ENCODE data around the gene TPRA1.
"Not testable (repeated sequence)": the region's sequence is repeated elsewhere in the genome, so short reads cannot be mapped to it uniquely, and the experiment has no call there.

Gene TPRA1

GRCh38 chr3:127615631-127616305 is 25.2 kb upstream of the TPRA1 start:
- DNase-seq = no peak

- no peak for DNase-seq
Measured at GRCh38 chr3:127614928-127615589, 24.5 kb upstream of the TPRA1 start.

DNA sequence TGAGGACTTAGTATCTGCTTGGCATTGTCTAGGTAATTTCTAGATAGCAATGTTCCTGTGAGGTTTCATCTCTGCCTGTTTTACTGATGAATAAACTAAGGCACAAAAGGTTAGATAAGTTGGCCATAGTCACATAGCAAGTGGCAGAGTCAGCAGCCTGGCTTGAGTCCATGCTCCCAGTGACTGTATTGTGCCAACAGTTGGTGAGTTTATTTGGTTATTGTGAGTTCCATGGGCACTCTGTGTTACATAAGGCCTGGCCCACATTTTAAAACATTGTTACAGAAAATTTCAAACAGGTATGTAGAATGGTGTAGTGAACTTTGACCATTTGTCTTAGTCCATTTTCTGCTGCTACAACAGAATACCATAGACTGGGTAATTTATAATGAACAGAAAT is 22.9 kb upstream of the TPRA1 start:
- no peak for DNase-seq

DNA sequence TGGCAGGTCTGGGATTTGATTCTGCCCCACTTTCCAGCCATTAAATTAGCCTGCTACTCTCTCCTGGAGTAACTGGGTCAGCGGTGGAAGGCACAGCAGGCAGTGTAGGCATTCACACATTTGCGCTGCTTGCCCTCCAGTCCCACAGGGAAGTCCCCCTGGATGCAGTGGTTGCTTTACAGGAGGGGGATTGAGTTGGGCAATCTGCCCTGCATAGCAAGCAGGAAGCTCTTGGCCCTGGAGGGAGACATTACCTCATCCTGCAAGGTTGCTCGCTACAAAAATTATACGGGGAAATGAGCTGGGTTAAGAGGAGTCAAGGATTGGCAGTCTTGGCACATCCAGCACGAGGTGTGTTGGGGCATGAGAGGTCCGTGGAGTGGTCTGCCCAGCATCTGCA is 22.4 kb upstream of the TPRA1 start:
- DNase-seq = no peak

DNA sequence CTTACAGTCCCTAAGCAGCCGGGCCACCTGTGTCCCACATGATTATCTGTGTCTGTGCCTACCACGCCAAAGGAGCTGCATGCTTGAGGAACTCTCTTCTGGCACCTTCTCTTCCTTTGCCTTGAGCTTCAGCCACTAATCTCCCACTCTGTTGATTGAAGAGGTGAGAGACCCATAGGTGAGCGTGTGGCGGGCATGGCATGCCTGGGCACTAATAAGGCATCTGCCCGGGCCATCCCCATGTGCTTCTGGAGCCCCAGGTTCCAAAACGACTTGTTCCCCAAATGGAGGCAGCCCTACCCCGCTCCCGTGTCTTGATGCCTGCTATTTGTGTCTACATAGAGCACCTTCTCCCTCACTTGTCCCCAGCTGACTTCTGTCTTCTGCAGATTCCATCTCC is 20.7 kb upstream of the TPRA1 start:
- no peak for DNase-seq

DNA sequence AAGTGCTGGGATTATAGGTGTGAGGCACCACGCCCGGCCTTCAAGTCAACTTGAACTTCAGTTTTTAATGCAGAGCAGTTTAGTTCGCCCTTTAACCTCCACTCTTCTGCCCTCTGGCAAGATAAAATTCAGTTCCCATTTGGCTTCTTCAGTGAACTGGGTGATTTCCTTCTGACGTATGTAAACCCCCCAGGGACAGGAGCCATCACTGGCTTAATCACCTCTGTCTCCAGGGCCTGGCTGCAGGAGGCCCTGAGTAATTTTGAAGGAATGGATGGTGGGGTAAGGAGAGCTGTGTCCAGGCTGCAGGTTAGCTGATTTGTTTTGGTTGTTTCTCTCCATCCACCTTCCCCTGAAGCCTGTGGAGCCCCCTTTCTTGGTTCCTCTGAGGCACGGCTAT is 19.6 kb upstream of the TPRA1 start:
- no peak for DNase-seq

- no peak for DNase-seq
Measured at GRCh38 chr3:127608362-127608718, 17.8 kb upstream of the TPRA1 start.

DNA sequence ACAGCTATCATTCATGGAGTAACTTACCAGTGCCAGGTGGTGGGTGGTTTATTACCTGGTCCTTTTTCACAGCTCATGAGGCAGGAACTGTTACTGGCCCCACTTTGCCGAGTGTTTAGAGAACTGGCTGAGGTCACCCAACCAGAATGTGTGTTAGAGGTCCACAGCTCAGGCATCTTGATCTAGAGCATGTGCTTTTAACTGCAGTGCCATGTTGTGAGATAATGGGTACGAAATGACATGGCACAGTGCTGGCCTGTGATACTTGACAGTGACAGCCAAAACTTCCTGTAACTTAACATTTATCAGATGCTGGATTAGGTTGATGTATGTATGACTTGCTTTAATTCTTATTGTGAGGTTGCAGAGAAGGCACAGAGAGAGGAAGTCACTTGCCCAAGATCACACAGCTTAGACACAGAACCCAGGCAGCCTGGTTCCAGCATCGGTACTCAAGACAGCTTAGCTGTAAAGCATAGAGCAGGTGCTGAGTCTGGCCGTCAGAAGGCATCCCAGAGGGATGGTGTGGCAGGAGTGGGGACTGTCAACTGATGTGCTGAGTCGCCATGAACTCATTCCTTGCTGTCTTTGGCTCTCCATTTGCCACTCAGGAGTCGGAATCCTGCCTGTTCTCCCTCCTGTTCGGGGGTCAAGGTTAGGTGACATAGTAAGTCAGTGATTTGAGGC is 17.3 kb upstream of the TPRA1 start:
- DNase-seq = no peak

GRCh38 chr3:127606981-127607595 is 16.6 kb upstream of the TPRA1 start:
- DNase-seq = no peak

DNA sequence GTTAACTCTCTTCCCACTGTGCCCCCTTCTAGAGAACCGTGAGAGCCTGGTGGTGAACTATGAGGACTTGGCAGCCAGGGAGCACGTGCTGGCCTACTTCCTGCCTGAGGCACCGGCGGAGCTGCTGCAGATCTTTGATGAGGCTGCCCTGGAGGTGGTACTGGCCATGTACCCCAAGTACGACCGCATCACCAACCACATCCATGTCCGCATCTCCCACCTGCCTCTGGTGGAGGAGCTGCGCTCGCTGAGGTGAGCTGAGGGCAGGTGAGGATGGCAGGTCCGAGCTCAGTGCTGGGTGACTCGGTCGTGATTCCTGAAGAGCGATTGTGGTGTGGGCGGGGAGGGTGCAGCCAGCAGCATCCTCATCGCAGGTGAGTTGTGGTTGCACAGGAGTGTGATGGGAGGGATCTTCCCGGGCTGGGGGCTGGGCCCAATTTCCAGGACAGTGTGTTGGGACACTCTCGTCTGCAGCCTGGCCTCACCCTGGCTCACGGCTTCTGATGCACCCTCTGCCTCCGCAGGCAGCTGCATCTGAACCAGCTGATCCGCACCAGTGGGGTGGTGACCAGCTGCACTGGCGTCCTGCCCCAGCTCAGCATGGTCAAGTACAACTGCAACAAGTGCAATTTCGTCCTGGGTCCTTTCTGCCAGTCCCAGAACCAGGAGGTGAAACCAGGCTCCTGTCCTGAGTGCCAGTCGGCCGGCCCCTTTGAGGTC is 15.7 kb upstream of the TPRA1 start:
- DNase-seq = no peak

- DNase-seq = not testable (repeated sequence)
Measured at GRCh38 chr3:127605547-127605946, 15.0 kb upstream of the TPRA1 start.

DNA sequence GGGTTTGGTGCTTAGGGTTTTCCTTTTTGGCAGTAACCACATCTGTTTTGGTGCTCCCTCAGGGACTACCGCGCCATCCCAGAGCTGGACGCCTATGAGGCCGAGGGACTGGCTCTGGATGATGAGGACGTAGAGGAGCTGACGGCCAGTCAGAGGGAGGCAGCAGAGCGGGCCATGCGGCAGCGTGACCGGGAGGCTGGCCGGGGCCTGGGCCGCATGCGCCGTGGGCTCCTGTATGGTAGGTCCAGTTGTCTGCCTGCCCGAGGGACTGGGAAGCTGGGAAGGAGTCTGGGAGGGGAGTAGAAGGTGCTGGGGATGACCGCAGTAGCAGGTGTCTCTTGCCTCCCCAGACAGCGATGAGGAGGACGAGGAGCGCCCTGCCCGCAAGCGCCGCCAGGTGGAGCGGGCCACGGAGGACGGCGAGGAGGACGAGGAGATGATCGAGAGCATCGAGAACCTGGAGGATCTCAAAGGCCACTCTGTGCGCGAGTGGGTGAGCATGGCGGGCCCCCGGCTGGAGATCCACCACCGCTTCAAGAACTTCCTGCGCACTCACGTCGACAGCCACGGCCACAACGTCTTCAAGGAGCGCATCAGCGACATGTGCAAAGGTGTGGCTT is 14.1 kb upstream of the TPRA1 start:
- no peak for DNase-seq

DNA sequence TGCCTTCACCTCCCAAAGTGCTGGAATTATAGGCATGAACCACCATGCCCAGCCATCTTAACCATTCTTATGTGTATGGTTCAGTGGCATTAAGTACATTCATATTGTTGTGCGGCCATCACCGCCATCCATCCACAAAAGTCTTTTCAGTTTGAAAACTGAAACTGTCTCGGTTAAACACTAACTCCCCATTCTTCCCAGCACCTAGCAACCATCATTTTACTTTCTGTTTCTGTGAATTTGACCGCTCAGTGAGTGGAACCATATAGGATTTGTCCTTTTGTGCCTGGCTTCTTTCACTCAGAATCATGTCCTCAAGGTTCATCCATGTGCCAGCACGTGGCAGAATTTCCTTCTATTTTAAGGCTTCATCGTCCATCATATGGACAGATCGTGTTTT is 13.5 kb upstream of the TPRA1 start:
- DNase-seq = no peak

DNA sequence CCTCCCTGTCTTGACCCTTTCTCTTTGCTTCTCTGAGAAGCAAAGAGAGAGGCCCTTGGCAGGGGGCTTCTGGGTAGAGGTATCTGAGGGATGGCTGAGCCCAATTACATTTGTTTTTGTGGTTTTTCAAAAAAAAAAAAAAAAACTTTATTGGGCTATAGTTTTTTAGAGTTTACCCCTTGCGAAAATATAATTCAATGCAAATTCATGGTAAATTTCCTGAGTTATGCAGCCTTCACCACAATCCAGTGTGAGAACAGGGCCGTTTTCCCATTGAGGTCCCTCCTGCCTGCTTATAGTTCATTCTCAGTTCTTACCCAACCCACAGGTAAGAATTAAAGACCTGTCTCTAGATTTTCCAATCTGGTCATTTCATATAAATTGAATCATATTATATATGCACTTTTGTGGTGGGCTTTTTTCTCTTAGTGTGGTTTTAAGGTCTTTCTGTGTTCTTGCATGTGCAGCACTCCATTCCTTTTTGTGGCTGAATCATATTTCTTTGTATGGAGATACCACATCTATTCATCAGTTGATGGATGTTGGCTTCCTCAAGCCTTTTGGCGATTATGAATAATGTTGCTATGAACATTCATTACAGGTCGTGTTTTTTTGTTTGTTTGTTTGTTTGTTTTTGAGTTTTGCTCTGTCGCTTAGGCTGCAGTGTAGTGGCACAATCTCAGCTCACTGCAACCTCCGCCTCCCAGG is 10.4 kb upstream of the TPRA1 start:
- no peak for DNase-seq

DNA sequence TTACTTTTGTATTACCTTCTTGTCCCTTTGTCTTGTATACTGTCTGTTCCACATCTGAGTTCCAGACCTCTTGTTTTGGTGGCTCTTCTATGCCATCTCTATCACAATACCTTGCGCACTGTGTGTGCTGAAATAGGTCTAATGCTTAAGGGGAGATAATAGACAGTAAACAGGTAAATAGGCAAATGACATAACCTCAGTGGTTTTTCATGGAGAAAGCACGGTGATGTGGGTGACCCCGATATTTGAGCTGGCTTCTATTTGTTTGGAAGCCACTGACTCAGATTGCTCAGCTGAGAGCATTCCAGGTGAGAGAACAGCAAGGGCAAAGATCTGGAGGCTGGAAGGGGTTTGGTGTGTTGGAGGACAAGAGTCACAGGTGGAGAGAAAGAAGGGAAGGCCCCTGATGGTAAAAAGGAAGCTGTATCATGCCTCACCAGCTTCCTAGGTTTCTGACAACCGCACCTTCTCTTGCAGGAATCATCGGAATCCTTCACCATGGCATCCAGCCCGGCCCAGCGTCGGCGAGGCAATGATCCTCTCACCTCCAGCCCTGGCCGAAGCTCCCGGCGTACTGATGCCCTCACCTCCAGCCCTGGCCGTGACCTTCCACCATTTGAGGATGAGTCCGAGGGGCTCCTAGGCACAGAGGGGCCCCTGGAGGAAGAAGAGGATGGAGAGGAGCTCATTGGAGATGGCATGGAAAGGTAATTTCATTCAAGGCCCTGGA is 8.5 kb upstream of the TPRA1 start:
- no peak for DNase-seq

- no peak for DNase-seq
Measured at GRCh38 chr3:127597020-127597771, 6.7 kb upstream of the TPRA1 start.

DNA sequence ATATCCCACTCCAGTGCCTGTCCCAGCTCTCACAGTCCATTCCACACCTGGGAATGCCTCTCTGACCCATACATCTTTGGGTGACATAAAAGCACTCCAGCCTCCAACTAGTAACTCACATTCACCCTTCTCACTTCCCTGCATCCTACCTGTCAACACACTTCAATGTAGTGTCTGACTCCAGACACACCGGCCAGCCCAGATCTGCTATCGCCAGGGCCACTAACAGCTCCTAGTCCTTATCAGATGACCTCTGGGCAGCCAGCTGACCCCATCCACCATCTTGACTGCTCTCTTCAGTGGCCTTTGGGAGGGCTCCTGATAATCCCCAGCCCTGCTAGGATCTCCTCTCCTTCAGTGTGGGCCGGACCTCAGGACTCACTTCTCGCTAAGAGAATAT is 4.8 kb upstream of the TPRA1 start:
- DNase-seq = no peak

GRCh38 chr3:127593178-127593577 is 2.6 kb upstream of the TPRA1 start:
- no peak for DNase-seq

DNA sequence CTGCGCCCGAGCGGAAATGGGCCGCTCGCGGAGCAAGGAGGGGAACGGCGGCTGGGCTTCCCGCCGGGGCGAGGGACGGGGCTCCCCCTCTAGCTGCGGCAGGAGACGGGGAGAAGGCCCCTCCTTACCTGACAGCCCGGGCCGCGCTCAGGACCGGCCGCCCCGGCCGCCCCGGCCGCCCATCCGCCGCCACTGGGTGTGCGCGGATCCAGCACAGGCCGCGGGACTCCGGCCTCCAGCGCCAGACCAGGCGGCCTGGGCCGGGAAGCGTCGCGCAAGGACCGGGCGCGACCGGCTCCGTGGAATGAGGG is 296 bp downstream of the TPRA1 start:
- DNase-seq = no peak

GRCh38 chr3:127589600-127590281 is 792 bp downstream of the TPRA1 start:
- DNase-seq = no peak

Measured in hippocampal formation (tissue), 2 donors.